A673 (cell line): Measurements from ENCODE around the gene VCPKMT.

Source experiments
- CTCF ChIP-seq: fragments of 300-800, 200-600 bp; sonication (generic); conservative IDR thresholded peaks from 2 replicates; pipeline ENCODE4 v1.5.1; 2017; ENCODE audit warnings: low read depth, mild to moderate bottlenecking, antibody characterized with exemption, low read length, moderate library complexity, mixed read lengths
- EZH2 ChIP-seq: fragments of 200-600 bp; sonication (generic); IDR thresholded peaks from 2 replicates; pipeline ENCODE4 v1.6.1; 2017; ENCODE audit warnings: borderline replicate concordance, low read depth, mild to moderate bottlenecking, mixed read lengths, antibody characterized with exemption, low read length; ENCODE audit not compliant: poor library complexity, severe bottlenecking

GRCh38 chr14:50069325-50069724 lies 47.0 kb downstream of the VCPKMT start:
- TF ChIP-seq CTCF (no peak), EZH2 (no peak)
